ENCODE measurements around the gene MLPH. TPM values are rescaled to one million over a fixed set of nuclear protein-coding genes. Genes with fewer than 3 reads are reported as not detected.

The MLPH gene
- total RNA-seq, 2 experiments from 2014 or later: not detected

GRCh38 chr2:237525559-237526157 lies 38.6 kb downstream of the MLPH start:
- no peaks in the 10 kb centered on the region for H3K9me3 Mint-ChIP-seq
- no peaks in the 10 kb centered on the region for H3K27me3 Mint-ChIP-seq
- no peaks in the 10 kb centered on the region for H3K4me1 Mint-ChIP-seq
- CTCF ChIA-PET: no interaction called here
- POLR2A ChIA-PET: no interaction called here
- no peak for DNase-seq
- H3K27ac Mint-ChIP-seq: no peak overlapping the region
- no peak overlapping the region for H3K4me3 Mint-ChIP-seq
- H3K36me3 Mint-ChIP-seq (ENCODE audit: low read depth): no peaks in the 10 kb centered on the region

- ChIA-PET CTCF (no interaction called here), POLR2A (no interaction called here)
- no peaks in the 10 kb centered on the region for H3K4me1 Mint-ChIP-seq
- no peak overlapping the region for H3K4me3 Mint-ChIP-seq
- no peak for DNase-seq
- H3K27ac Mint-ChIP-seq: no peak overlapping the region
- no peaks in the 10 kb centered on the region for H3K9me3 Mint-ChIP-seq
- no peaks in the 10 kb centered on the region for H3K36me3 Mint-ChIP-seq (ENCODE audit: low read depth)
- no peaks in the 10 kb centered on the region for H3K27me3 Mint-ChIP-seq
Observed at GRCh38 chr2:237527233-237527632, 40.2 kb downstream of the MLPH start.

DNA sequence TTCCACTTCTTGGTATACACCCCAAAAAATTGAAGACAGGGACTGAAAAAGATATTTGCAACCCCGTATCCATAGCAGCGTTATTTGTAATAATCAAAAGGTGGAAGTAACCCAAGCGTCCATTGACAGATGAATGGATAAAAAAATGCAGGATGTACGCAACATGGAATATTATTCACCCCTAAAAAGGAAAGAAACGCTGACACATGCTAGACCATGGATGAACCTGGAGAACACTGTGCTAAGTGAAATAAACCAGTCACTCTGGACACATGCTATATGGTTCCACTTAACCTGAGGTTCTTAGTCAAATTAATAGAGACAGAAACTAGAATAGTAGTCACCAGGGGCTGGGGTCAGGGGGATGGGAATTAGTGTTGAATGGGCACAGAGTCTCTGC lies 40.7 kb downstream of the MLPH start:
- H3K27ac Mint-ChIP-seq: no peak overlapping the region
- H3K9me3 Mint-ChIP-seq: no peaks in the 10 kb centered on the region
- H3K27me3 Mint-ChIP-seq: no peaks in the 10 kb centered on the region
- ChIA-PET POLR2A (no interaction called here), CTCF (no interaction called here)
- no peaks in the 10 kb centered on the region for H3K36me3 Mint-ChIP-seq (ENCODE audit: low read depth)
- H3K4me1 Mint-ChIP-seq: no peaks in the 10 kb centered on the region
- no peak overlapping the region for H3K4me3 Mint-ChIP-seq
- no peak for DNase-seq

DNA sequence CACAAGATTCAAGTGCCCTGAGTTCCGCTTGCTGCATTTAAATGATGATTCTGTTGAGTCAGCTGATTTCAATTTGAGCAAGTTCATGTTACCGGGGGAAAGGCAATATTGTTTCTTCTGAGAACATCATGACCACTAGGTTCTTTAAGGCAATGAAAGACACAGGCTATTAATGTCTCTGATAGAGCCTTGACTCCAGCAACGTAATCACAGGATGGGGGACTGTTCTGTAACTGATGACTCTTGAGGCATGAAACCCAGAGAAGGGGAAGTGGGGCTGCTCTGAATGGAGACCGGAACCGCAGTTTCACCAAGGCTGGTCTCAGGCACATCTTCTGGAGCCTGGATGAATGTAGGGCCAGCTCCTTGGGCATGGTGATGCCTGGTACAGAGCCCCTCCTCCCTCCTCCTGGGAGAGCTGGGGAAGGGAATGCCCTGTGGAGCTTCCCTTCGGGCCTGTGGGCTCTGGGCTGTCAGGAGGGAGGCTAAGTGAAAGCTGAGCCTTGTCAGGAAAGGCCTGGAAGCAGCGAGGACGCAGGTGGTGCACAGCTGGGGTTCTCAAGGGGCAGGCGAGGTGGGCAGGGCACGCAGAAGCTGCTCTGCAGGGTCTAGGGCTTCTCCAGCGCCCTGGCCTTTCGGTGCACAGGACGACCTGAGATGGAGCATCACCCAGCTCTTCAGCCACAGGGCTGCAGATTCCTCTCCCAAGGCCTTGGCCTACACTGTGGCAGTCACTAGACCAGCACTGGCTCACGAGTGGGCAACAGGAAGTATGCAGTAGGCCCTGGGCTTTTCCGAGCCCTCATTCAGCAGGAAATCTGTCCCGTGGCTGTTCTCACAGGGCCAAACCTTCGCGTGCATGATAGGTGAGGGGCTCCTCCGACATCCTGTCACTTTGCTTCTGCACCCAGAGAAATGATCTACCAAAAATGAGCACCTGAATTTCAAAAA lies 42.7 kb downstream of the MLPH start:
- ChIA-PET POLR2A (no interaction called here), CTCF (interaction anchor here (2.0 kb wide), 1 partner anchor 17 kb away, joined by 7 read pairs; no protein-coding TSS in a partner anchor)
- Mint-ChIP-seq H3K4me3 (no peak overlapping the region), H3K27ac (no peak overlapping the region), H3K27me3 (no peaks in the 10 kb centered on the region), H3K4me1 (no peaks in the 10 kb centered on the region), H3K9me3 (no peaks in the 10 kb centered on the region), H3K36me3 (ENCODE audit: low read depth) (no peaks in the 10 kb centered on the region)
- no peak for DNase-seq

DNA sequence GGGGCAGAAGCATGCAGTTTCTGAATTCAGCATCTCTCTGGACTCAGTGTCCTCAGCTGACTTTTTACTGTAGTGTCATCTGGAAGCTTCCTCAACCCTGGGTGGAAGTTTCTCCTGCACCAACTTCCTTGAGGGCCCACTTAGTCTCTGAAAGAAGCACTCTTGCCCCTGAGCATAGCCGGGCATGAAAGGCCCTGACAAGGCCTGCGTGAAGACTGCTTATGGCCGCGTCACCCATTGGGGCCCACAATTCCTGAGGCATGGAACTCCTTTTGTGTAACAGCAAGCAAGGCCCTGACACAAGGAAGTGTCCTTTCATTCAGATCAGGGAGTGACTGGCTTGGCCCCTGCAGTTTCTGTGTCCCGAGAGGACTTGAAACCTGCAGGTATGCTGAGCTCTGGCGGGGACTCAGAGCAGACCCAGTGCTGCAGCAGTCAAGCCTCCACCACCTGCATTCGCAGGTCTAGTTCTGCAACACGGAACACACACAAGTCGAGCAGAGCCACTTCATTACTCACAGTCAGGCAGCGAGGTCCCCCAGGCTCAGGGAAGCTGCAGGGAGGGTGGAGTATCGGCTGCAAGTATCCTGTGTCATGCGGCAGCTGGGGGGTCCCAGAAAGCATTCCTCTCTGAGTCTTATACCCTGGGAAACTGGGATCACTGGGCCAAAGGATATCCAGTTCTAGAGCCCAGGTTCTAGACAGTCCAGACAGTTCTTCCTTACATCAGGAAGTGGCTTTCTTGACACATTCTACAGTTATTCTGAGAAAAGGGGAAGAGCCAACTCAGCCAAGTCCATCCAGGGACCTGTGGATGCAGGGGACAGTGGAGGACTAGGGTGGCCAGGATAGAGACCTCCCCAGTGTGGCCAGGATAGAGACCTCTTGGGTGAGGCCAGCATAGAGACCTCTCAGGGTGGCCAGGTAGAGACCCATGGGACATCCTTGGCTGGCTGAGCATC lies 43.7 kb downstream of the MLPH start:
- DNase-seq: no peak
- H3K4me1 Mint-ChIP-seq: no peaks in the 10 kb centered on the region
- no peak overlapping the region for H3K27ac Mint-ChIP-seq
- ChIA-PET POLR2A (no interaction called here), CTCF (interaction anchor here (2.0 kb wide), 1 partner anchor 18 kb away, joined by 7 read pairs; no protein-coding TSS in a partner anchor)
- H3K4me3 Mint-ChIP-seq: no peak overlapping the region
- H3K9me3 Mint-ChIP-seq: no peaks in the 10 kb centered on the region
- no peaks in the 10 kb centered on the region for H3K36me3 Mint-ChIP-seq (ENCODE audit: low read depth)
- H3K27me3 Mint-ChIP-seq: peaks cover 3% of the 10 kb centered on the region

DNA sequence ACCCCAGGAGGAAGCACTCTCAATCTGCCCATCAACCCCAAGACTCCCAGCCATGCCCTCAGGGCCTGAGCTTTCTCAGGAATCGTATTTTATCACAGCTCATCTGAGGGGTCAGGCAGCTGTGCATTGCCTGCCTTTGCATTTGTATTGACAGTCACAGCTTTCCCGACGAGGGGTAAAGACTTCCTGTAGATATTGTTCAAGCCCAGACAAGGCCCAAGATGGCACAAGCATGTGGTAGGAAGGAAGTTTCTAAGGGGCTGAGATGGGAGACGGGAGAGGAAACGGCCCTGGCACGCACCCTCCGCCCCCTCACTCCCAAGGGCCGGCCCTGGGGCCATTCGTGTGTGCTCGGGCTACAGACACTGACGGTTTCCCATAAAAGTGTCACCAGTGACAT lies 45.1 kb downstream of the MLPH start:
- DNase-seq: no peak
- Mint-ChIP-seq H3K4me1 (no peaks in the 10 kb centered on the region), H3K36me3 (ENCODE audit: low read depth) (no peaks in the 10 kb centered on the region), H3K27ac (no peak overlapping the region), H3K4me3 (no peak overlapping the region), H3K9me3 (no peaks in the 10 kb centered on the region), H3K27me3 (peaks cover 3% of the 10 kb centered on the region)
- ChIA-PET CTCF (interaction anchor here (1.1 to 1.5 kb wide), 2 partner anchors 19 to 40 kb away, joined by 5 to 9 read pairs; no protein-coding TSS in a partner anchor), POLR2A (no interaction called here)

DNA sequence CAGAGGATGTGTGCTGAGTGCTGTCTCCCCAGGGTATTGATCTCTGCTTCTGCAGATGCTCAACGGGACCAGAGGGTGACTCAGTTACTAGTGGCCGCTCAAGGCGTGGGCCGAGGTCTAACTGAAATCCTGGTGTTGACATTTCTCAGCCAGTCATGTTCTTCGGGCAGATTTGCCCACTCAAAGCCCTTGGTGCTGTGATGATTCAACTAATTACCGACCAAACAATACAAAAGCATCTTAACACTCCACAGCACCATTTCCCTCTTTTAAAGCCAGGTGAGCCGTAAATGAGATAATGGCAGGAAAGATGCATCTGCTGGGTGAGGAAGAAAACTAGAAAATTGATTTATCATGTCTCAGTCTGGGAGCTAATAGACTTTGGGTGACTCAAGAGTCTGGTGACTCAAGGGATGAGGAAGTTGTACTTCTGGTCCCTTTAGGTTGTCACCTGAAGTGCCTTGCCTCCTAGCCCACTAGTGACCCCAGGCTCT lies 46.7 kb downstream of the MLPH start:
- Mint-ChIP-seq H3K36me3 (ENCODE audit: low read depth) (no peaks in the 10 kb centered on the region), H3K4me1 (no peaks in the 10 kb centered on the region), H3K27ac (no peak overlapping the region), H3K27me3 (peaks cover 3% of the 10 kb centered on the region), H3K4me3 (no peak overlapping the region), H3K9me3 (no peaks in the 10 kb centered on the region)
- DNase-seq: no peak
- ChIA-PET POLR2A (no interaction called here), CTCF (interaction anchor here (1.5 kb wide), 2 partner anchors 21 to 38 kb away, joined by 9 read pairs; no protein-coding TSS in a partner anchor)

GRCh38 chr2:237534380-237534779 lies 47.3 kb downstream of the MLPH start:
- Mint-ChIP-seq H3K36me3 (ENCODE audit: low read depth) (no peaks in the 10 kb centered on the region), H3K9me3 (no peaks in the 10 kb centered on the region), H3K4me3 (no peak overlapping the region), H3K27ac (no peak overlapping the region), H3K4me1 (no peaks in the 10 kb centered on the region), H3K27me3 (peaks cover 3% of the 10 kb centered on the region)
- ChIA-PET CTCF (interaction anchor here (1.0 to 1.5 kb wide), 2 partner anchors 22 to 38 kb away, joined by 6 to 9 read pairs; no protein-coding TSS in a partner anchor), POLR2A (no interaction called here)
- no peak for DNase-seq

GRCh38 chr2:237535385-237536082 lies 48.5 kb downstream of the MLPH start:
- ChIA-PET CTCF (interaction anchor here (1.0 kb wide), 1 partner anchor 36 kb away, joined by 3 read pairs; no protein-coding TSS in a partner anchor), POLR2A (no interaction called here)
- Mint-ChIP-seq H3K27ac (no peak overlapping the region), H3K4me3 (no peak overlapping the region), H3K9me3 (no peaks in the 10 kb centered on the region), H3K27me3 (peaks cover 3% of the 10 kb centered on the region), H3K4me1 (no peaks in the 10 kb centered on the region), H3K36me3 (ENCODE audit: low read depth) (no peaks in the 10 kb centered on the region)
- no peak for DNase-seq

- CTCF ChIA-PET: interaction anchor here (1.0 kb wide), 1 partner anchor 36 kb away, joined by 3 read pairs; no protein-coding TSS in a partner anchor
- no peak overlapping the region for H3K4me3 Mint-ChIP-seq
- H3K27me3 Mint-ChIP-seq: peaks cover 3% of the 10 kb centered on the region
- POLR2A ChIA-PET: no interaction called here
- H3K27ac Mint-ChIP-seq: no peak overlapping the region
- no peak for DNase-seq
- H3K9me3 Mint-ChIP-seq: no peaks in the 10 kb centered on the region
- no peaks in the 10 kb centered on the region for H3K36me3 Mint-ChIP-seq (ENCODE audit: low read depth)
- H3K4me1 Mint-ChIP-seq: no peaks in the 10 kb centered on the region
Observed at GRCh38 chr2:237536083-237536415, 49.0 kb downstream of the MLPH start.

DNA sequence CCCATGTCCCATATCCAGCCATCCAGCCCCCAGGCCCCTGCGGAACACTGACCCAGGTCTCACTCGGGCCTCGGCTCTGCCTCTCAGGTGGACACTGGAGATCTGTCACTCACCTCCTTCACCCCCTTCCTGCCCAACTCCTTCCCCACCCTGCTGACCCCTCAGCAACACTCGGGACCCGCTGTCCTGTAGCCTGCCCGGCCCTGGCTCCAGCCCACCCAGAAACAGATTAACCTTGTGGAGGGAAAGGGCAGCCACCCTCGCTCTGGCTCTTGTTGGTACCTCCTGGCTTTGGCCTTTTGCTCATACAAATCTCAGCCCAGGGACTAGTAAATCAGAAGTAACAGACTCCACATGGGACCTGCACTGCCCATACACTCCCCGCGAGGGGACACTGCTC lies 49.6 kb downstream of the MLPH start:
- Mint-ChIP-seq H3K4me1 (no peaks in the 10 kb centered on the region), H3K27me3 (peaks cover 3% of the 10 kb centered on the region)

DNA sequence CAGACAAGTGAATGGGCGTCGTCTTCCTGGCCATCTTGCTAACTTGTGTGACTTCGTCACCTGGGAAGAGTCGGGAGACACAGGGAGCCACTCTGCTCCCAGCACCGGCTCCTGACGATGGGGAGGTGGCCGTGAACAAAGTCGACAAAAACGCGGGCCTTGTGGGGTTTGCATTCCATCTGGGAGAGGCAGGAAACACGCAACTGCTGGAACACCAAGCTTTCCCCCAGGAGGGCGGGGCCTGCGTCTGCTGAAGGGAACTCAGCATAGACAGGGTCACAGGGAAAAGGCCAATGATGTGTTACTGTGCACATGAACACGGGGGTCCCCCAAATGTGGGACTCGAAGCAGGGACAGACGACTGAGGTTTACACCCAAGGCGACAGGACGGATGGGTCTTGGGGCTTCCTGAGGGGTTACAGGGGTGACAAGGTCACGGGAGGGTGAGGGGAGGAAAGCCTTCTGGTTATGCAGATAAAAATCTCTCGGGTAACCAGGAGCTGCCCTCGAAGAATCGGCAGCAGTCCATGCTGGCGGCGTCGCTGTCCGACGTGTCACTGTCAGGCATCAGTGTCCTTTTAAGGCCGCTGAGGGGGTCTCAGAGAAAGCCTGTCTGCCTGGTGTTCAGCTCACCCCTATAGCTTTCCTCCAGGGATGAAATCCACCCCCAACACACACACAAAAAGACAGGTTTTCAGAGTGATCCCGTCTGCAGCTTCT lies 51.1 kb downstream of the MLPH start:
- CTCF ChIA-PET: no interaction called here
- H3K27ac Mint-ChIP-seq: no peak overlapping the region
- H3K36me3 Mint-ChIP-seq (ENCODE audit: low read depth): no peaks in the 10 kb centered on the region
- no peak overlapping the region for H3K4me3 Mint-ChIP-seq
- no peaks in the 10 kb centered on the region for H3K4me1 Mint-ChIP-seq
- no peaks in the 10 kb centered on the region for H3K9me3 Mint-ChIP-seq
- peaks cover 3% of the 10 kb centered on the region for H3K27me3 Mint-ChIP-seq
- DNase-seq: no peak
- POLR2A ChIA-PET: no interaction called here

More for the DNA sequence above, 49.6 kb downstream of the MLPH start:
- Mint-ChIP-seq H3K4me3 (no peak overlapping the region), H3K9me3 (no peaks in the 10 kb centered on the region), H3K36me3 (ENCODE audit: low read depth) (no peaks in the 10 kb centered on the region), H3K27ac (no peak overlapping the region)
- POLR2A ChIA-PET: no interaction called here
- DNase-seq: no peak
- CTCF ChIA-PET: no interaction called here

Data from activated CD4-positive, alpha-beta memory T cell treated with anti-CD3 and anti-CD28 coated beads, Interleukin-2, amount 10 ng/mL, durations not matched to agents 7 days and 5 days (primary cell).